Upper lobe of left lung (tissue), 4 donors: ENCODE data around the gene MMP24.

Experiments used
- POLR2A ChIP-seq, 4 donors: fragments of 450-650 bp; IDR thresholded peaks; one replicate each; pipeline ENCODE4 v1.5.1; 2016 to 2017; ENCODE audit warnings: antibody characterized with exemption in 4 of 4, mild to moderate bottlenecking in 2 of 4
- TF ChIP-seq, protein P1 (sequence below), 6 experiments: fragments of 450-650 bp in 4 of 6; fragments of 200-600 bp in 2 of 6; sonication (generic) in 2 of 6; IDR thresholded peaks; one replicate each; pipeline ENCODE4 v1.5.1; 2016 to 2019; ENCODE audit warnings: antibody characterized with exemption in 6 of 6

- TF ChIP-seq, protein P1, sequence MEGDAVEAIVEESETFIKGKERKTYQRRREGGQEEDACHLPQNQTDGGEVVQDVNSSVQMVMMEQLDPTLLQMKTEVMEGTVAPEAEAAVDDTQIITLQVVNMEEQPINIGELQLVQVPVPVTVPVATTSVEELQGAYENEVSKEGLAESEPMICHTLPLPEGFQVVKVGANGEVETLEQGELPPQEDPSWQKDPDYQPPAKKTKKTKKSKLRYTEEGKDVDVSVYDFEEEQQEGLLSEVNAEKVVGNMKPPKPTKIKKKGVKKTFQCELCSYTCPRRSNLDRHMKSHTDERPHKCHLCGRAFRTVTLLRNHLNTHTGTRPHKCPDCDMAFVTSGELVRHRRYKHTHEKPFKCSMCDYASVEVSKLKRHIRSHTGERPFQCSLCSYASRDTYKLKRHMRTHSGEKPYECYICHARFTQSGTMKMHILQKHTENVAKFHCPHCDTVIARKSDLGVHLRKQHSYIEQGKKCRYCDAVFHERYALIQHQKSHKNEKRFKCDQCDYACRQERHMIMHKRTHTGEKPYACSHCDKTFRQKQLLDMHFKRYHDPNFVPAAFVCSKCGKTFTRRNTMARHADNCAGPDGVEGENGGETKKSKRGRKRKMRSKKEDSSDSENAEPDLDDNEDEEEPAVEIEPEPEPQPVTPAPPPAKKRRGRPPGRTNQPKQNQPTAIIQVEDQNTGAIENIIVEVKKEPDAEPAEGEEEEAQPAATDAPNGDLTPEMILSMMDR (IDR thresholded peaks at IDR 0.05), result no peak
- TF ChIP-seq POLR2A (IDR thresholded peaks at IDR 0.05), result no peak
Observed at GRCh38 chr20:35252037-35252461, 25.6 kb downstream of the MMP24 start.
